HL-60/S4 treated with retinoic acid at 250 ng/mL for 4 days and 3 days (cell line): Measurements from ENCODE around the gene ZBTB44.

ENCODE experiments used
- in situ Hi-C: fragments of 300-500 bp; cut with MboI; formaldehyde crosslinking; loops from 2 replicates; pipeline ENCODE4 v1.7.0; 2022; ENCODE audit warnings: low sequenced_read_pairs

ZBTB44 gene

DNA sequence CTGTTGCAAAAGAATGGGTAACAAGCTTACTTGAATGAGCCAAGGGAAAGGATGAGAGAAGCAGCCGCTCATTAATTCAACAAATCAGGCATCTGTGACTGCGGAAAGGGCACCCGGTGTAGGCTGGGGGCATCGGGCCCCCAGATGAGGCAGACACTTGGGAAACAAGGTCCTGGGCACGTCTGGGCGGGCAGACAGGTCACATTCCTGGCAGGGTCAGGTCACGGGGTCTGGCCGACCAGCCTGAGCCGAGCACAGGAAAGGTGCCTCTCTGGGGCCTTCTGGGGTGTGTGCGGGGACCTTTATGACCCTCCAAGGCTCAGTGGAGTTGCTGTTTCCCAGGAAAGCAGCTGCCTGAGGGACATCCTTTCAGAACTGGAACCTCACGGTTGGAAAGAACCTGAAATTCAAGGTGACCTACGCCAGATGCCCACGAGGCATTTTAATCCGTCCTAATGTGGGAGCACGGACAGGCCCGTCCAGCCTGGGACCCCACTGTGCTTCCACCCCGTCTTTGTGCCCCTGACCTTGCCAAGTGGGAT is 98.1 kb downstream of the ZBTB44 start:
- in situ Hi-C loops = loop anchor here (25.0 kb wide), 2 partner anchors 196 to 646 kb away; no protein-coding TSS in a partner anchor

- in situ Hi-C loops = loop anchor here (25.0 kb wide), 2 partner anchors 196 to 646 kb away; no protein-coding TSS in a partner anchor
Observed at GRCh38 chr11:130216221-130216550, 98.5 kb downstream of the ZBTB44 start.

DNA sequence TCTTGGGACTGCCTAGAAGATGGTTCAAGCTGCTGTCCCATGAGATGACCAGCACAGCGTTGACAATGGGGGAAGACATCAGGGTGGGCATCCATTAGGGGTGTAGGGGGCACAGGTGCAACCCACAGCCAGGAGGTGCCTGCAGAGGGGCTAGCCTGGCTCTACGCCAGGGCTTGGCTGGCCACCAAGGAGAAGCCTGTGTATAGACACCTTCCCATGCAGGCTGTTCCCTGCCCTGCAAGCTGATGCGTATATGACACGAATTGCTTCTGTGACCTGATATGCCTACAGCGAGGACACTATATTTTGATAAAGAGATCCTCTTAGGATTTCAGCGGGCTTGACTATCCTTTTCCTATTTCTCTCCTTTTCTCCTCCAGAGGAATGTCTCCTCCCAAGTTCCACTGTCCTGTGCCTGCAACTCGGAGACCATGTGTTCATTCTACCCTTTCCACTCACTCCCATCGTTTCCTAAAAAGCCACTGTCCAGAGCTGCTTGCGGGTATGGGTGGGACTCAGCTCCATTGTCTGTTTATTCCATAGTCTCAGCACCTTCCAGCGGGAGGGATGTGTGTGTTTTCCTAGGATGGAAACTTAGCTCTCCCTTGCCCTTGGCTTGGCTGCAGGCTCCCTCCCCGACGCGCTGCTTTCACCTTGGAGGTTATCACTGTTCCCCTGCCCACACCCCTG is 99.0 kb downstream of the ZBTB44 start:
- in situ Hi-C loops = loop anchor here (25.0 kb wide), 2 partner anchors 197 to 647 kb away; no protein-coding TSS in a partner anchor

DNA sequence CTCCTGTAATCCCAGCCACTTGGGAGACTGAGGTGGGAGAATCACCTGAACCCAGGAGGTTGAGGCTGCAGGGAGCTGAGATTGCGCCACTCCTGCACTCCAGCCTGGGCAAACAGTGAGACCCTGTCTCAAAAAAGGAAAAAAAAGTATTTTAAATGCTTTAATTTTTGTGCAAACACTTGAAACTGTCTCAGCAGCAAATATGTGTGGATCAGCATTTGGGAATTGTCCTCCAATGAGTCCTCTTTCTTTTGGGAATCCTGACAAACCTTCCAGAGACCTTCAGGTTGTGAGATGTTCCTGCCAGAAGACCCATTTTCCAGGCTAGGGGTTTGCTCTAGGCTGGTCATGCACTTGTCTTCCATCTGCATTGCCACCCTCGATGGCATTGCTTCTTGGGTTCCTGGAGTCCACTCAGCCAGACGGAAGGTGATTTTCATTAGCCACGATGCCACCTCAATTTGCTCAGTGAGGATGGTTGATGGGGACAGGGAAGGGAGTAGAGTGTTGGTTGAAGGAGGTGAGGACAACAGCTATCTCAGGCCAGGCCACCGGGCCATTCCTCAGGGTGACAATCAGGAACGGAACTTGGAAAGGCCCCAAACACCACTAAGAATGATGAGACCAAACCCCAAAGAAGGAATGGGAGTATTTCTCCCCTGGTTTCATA is 99.7 kb downstream of the ZBTB44 start:
- in situ Hi-C loops = loop anchor here (25.0 kb wide), 2 partner anchors 197 to 647 kb away; no protein-coding TSS in a partner anchor

- in situ Hi-C loops = loop anchor here (25.0 kb wide), 2 partner anchors 198 to 648 kb away; no protein-coding TSS in a partner anchor
Observed at GRCh38 chr11:130213979-130214281, 100.8 kb downstream of the ZBTB44 start.

GRCh38 chr11:130213143-130213978 is 101.4 kb downstream of the ZBTB44 start:
- in situ Hi-C loops = loop anchor here (25.0 kb wide), 2 partner anchors 199 to 649 kb away; no protein-coding TSS in a partner anchor

DNA sequence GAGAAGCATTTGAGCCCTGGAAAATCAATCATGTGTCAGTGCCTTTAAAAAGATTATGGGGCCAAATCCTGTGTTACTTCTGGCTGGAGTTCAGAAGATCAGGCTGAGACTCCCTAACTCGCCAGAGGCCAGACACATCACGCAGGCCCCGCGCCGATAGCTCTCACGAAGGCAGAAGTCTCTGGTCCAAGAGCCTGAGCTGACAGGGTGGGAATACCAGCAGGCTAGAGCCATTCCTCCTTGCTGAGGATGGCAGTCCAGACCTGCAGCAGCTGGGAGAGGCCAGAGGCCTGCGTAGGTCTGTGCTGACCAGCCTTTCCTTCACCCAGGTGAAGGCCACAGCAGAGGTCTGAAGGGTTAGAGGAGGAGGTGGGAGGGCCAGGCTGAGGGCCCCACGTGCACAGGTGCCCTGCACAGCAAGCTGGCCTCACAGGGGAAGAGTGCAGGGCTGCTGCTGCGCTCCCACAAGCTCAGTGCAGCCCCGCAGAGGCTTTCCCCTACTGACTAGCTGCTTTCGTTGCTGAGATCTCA is 102.2 kb downstream of the ZBTB44 start:
- in situ Hi-C loops = loop anchor here (25.0 kb wide), 2 partner anchors 200 to 650 kb away; no protein-coding TSS in a partner anchor

GRCh38 chr11:130211781-130212401 is 102.8 kb downstream of the ZBTB44 start:
- in situ Hi-C loops = loop anchor here (25.0 kb wide), 2 partner anchors 200 to 650 kb away; no protein-coding TSS in a partner anchor

DNA sequence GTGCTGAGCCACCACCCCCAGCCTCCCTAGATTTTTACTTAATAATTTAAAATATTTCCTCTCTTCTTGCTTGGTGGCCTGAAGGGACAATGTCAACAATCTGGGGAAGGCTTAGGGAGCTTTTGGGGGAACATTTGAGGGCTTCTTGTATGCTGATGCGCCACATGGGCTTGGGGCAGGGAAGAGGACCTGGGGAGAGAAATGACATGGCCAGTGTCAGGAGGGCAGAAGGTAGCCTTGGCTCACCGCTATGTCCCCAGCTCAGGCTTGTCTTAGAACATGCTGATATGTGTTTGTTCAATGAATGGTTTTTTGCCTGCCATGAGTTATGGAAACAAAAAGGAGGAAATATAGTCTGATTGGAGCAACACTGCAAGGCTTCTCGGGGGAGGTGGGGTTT is 103.6 kb downstream of the ZBTB44 start:
- in situ Hi-C loops = loop anchor here (25.0 kb wide), 2 partner anchors 201 to 651 kb away; no protein-coding TSS in a partner anchor

DNA sequence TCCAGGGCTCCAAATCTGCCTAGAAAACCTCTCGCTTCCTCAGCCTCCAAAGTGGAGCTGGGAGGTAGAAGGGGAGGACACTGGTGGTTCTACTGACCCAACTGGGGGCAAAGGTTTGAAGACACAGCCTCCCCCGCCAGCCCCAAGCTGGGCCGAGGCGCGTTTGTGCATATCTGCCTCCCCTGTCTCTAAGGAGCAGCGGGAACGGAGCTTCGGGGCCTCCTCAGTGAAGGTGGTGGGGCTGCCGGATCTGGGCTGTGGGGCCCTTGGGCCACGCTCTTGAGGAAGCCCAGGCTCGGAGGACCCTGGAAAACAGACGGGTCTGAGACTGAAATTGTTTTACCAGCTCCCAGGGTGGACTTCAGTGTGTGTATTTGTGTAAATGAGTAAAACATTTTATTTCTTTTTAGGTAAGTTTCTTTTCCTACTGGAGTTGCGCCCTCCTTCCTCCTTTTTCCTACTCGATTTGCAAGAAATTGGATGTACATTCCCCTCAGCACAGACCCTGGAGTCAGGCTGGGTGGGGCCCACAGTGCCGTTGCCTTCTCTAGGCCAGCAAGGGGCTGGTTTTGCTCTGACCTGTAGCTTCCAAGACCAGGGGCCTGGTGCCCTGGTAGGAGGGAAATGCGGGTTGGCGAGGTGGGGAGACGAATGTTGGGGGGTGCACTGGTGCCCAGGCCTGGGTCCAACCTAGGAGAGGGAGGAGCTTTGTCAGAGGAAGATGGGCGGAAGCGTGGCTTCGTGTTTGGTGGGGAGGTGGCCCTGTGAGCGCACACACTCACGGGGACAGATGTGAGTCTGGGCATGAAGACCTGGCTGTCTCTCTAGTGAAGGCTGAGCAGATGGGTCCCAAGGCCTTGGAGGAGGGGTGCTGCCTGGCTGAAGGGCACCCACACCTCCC is 104.5 kb downstream of the ZBTB44 start:
- in situ Hi-C loops = loop anchor here (25.0 kb wide), 2 partner anchors 202 to 652 kb away; no protein-coding TSS in a partner anchor

- in situ Hi-C loops = loop anchor here (25.0 kb wide), 2 partner anchors 203 to 653 kb away; no protein-coding TSS in a partner anchor
Observed at GRCh38 chr11:130209128-130209932, 105.4 kb downstream of the ZBTB44 start.

DNA sequence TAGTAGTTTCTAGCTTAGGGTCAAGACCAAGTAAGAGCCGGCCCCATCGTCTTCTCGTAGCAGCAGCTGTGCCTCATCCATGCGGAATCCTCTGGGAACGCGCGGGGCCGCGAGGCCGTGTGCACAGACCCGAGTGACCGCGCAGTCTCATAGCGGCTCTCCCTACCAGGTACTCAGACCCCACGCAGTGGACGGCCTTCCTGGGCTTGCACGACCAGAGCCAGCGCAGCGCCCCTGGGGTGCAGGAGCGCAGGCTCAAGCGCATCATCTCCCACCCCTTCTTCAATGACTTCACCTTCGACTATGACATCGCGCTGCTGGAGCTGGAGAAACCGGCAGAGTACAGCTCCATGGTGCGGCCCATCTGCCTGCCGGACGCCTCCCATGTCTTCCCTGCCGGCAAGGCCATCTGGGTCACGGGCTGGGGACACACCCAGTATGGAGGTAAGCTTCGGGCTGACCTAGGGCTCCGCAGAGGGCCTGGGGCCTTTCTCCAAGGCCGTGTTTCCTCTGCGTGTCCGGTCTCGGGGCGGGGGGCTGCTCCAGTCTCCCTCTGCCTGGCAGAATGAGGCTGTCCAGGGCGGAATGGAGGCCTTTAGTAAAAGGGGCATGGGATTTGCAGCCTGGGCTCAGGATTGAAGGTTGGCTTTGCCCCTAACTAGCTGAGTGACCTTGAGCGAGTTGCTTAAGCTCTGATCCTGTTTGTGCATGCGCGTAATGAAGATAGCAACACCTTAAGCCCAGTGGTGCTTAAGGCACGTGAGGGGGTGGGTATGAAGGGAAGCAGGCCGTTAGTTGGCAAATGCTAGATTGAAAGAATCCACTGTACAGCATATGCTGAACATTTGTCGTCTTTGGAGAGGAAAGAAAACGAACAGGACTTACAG is 106.2 kb downstream of the ZBTB44 start:
- in situ Hi-C loops = loop anchor here (25.0 kb wide), 2 partner anchors 204 to 654 kb away; no protein-coding TSS in a partner anchor

DNA sequence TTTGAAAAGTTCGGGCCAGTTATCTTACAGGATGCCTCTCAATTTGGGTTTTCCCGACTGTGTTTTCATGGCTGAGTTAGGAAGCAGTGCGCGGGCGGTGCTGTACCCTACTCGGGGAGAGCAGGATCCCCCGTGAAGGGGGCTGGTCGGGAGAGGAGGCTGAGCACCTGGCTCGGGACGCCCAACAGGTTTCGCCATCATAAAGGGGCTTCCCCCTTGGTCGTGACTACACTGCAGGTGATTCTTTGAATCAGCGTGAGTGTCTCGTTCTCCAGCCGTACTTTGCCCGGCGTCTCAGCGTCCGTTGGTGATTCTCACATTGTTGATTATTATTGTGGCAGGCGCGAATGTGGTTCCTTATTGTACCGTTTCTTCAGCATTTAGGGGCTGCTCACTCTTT is 108.6 kb downstream of the ZBTB44 start:
- in situ Hi-C loops = loop anchor here (25.0 kb wide), 2 partner anchors 206 to 656 kb away; no protein-coding TSS in a partner anchor

DNA sequence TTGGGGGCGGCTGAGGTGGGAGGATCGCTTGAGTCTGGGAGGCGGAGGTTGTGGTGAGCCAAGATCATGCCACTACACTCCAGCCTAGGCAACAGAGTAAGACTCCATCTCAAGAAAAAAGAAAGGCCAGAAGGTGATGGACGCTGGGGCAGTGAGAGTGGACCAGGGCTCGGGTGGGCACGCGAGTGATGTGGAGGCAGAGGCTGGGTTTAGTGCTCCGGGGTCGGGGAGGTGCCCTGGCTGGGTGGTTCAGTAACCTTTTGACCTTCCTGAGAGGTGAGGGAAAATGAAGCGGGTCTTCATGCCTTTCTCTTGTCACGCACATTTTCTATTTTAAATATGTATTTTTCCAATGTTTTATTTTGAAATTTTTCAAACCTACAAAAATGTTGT is 110.0 kb downstream of the ZBTB44 start:
- in situ Hi-C loops = loop anchor here (25.0 kb wide), 2 partner anchors 208 to 658 kb away; no protein-coding TSS in a partner anchor

- in situ Hi-C loops = loop anchor here (25.0 kb wide), 2 partner anchors 208 to 658 kb away; no protein-coding TSS in a partner anchor
Observed at GRCh38 chr11:130203766-130204702, 110.7 kb downstream of the ZBTB44 start.
